ENCODE results near the gene GLCE.

- no peak for TF ChIP-seq CTCF (IDR thresholded peaks at IDR 0.05; ENCODE audit: insufficient read depth, low read length, poor library complexity, severe bottlenecking)
- TF ChIP-seq EZH2phosphoT487 (conservative IDR thresholded peaks at IDR 0.05; ENCODE audit: low read length): no peak
Observed at GRCh38 chr15:69213786-69214185, 53.4 kb downstream of the GLCE start.

Data from SU-DHL-6 (cell line).